Activated T-helper 1 cell treated with anti-CD3 and anti-CD28 coated beads, Interleukin-2, amount 50 U/mL, for 16 hours (primary cell): ENCODE measurements around the gene CTAGE1.

ENCODE experiments used
- DNase-seq, 2 donors: peaks; one replicate each; pipeline ENCODE4 v3.0.0-alpha.2; 2020; ENCODE audit warnings: low read depth in 1 of 2, low spot score in 1 of 2

Gene CTAGE1

GRCh38 chr18:22439447-22439846 lies 21.7 kb upstream of the CTAGE1 start:
- no peak for DNase-seq

DNA sequence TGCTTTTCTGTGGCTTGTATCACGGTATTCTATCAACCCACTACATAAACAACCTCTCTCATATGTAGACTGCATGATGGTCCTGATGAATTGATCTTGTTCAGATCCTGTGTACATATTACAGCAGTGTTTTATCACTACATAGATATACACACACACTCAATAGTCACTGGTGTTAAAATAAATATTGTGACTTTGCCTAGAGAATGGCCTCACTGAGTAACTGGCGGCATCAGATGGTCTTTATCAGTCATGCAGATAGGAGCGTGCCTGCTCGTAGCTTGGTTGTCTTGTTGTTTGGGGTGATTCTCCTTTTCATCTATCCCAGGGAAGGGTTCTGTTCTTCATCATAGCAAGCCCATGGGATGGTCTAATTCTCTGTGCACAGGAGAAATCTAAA lies 18.4 kb upstream of the CTAGE1 start:
- DNase-seq: no peak

DNA sequence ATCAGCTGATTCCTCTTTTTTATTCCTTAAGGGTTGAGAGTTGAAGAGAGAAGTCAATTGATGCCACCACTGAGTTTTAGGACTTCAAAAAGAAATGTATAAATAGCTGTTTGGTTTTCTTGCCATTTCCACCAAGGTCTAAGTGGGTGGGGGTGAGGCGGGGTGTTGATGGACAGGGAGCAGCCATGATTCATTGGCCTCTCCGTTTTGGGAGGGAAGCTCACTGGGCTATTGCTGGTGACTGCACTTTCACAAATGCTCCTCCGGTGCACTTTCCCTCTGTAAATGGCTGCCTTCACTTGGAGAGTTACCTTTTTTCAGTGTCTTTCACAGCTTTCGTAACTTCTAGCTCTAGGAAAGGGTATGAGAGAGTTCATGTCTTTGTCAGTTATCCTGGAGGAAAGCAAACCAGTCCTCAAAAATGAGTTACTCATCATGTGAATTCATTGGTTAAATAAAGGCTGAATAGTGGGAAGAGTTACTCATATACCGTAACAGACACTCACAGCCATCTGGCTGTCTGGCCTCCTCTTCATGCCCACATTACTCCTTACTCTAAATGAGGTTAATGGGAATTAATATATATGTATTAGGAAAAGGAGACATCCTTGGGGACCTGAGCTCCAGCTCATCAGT lies 17.4 kb upstream of the CTAGE1 start:
- DNase-seq: no peak

DNA sequence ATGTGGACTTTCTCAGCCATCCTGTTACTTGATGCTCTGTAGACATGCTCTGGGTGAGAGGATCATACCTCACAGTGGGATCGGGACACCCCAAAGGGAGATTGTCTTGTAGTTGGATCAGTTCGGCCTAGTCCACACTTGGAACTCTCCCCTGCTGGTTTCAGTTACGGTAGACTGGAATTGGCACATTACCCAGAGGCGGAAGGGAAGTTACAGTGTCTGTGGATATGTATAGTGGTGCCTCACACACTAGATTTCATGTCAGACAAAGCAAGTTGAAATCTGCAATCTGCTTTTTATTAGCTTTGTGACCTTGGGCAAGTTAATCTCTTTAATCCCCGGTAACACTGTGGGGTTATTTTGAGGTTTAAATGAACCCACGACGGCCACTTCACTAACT lies 16.2 kb upstream of the CTAGE1 start:
- DNase-seq: no peak

- DNase-seq: no peak
Observed at GRCh38 chr18:22432657-22433137, 15.0 kb upstream of the CTAGE1 start.

- DNase-seq: no peak
Observed at GRCh38 chr18:22429564-22429963, 11.8 kb upstream of the CTAGE1 start.

DNA sequence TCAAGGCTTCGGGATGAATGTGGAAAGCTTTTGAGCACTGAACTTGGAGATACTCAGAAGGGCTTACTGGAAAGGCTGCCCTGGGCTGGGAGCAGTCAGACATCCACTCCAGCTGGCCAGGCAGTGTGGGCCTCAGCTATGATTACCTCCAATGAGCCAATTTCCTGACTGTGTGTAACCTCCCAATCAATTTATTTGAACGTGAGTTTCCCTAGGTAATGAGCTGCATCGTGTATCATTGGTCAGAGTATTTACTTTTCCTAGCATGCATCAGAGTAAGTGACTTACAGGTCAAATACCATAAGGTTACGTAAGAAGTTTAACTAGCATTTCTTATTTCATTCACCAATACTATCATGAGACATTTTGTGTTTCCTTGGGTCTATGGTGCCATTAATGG lies 11.0 kb upstream of the CTAGE1 start:
- DNase-seq: no peak

GRCh38 chr18:22427822-22428549 lies 10.3 kb upstream of the CTAGE1 start:
- DNase-seq: no peak

- no peak for DNase-seq
Observed at GRCh38 chr18:22424565-22424963, 6.8 kb upstream of the CTAGE1 start.

GRCh38 chr18:22423878-22424564 lies 6.3 kb upstream of the CTAGE1 start:
- no peak for DNase-seq

DNA sequence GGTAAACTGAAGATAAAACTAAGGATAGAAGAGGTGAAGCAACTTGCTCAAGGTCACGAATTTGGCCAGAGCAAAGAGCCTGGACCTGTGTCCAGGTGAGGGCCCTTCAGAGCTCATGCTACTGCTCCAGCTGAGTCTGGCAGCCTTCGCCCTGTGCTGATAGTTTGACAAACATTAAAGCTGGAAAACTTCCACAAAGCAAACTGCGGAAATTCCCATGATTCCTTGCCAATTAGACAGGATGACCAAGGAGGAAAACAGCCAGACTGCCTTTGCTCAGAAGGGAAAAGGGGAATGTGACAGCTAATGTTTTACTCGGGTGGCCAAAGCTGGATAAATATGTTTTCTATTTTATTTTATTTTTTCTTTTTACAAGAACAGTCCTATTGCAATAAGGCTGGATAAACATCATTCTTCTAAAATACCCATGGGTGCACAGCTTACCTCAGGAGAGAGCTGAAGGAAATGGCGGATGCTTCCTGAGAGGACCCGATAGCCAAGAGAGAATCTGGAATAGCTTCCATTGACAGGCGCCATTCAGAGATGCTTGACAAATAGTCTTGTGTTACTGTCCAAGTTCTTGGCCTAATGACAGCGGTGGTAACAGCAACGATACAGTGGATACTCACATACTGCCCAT lies 5.3 kb upstream of the CTAGE1 start:
- no peak for DNase-seq

DNA sequence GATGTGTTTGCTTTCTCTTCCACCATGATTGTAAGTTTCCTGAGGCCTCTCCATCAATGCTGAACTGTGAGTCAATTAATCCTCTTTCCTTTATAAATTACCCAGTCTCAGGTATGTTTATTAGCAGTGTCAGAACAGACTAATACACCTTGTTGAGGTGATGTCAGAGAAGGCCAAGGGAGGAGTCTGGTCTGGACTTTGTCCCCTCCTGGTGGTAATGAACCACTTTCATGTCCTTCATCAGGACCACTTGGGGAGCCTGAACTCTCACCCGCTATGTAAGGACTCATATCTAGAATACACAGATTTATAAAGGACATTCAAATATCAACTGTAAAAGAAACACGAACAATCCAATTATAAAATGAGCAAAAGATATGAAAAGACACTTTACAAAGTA lies 2.9 kb upstream of the CTAGE1 start:
- DNase-seq: no peak

DNA sequence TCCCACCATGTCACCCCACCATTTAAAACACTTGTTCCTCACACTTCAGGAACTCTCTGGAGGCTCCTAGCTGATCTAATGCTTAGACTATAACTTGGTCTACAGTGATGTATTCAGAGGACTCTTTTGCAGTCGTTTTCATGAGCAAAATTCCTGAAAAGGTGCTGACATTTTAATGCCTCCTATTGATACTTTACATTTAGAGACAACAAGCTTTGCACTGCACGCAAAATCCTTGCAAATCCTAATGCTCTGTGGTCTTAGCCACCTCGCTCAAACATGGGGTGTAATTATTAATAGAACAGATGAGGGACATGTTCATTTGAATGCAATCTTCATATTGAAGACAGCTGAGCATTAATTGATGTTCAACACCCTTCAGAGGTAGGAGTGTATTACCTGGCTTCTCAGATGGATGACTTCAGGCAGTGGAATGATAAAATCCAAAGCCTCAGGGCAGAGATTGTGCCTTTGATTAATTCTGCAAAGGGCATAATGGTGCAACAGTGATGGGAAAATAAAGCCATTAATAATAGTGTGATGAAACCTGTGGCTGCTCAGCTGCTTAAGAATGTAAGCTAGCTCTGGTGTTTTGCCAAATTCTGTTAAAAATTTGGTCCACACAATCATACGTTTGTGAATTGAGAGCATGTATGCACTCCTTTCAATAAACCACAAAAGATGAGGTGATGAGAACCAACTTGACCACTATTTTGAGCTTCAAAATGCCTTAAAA lies 5.4 kb downstream of the CTAGE1 start:
- no peak for DNase-seq

- DNase-seq: no peak
Observed at GRCh38 chr18:22411446-22411845, 6.3 kb downstream of the CTAGE1 start.

GRCh38 chr18:22410126-22410525 lies 7.6 kb downstream of the CTAGE1 start:
- no peak for DNase-seq

DNA sequence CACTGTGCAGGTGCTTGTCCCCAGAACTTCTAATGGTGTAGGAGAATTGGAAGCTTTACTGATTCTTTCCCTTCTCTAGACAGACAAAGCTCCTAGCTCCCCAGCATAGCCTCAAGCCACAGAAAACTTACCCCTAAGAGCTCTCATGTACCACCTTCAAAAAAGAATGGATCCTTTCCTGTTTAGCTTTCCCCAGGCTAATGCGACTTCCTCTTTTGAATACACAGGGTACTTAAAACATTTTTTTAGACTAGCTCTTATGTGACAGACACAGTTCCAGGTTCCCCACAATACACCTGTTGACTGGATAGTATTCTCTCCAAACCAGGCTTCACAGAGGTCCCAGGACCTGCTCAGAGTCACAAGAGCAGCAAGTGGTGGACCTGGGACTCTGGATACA lies 8.3 kb downstream of the CTAGE1 start:
- no peak for DNase-seq

GRCh38 chr18:22408059-22408458 lies 9.7 kb downstream of the CTAGE1 start:
- DNase-seq: no peak

- no peak for DNase-seq
Observed at GRCh38 chr18:22405142-22405541, 12.6 kb downstream of the CTAGE1 start.

- DNase-seq: no peak
Observed at GRCh38 chr18:22403950-22404349, 13.8 kb downstream of the CTAGE1 start.

DNA sequence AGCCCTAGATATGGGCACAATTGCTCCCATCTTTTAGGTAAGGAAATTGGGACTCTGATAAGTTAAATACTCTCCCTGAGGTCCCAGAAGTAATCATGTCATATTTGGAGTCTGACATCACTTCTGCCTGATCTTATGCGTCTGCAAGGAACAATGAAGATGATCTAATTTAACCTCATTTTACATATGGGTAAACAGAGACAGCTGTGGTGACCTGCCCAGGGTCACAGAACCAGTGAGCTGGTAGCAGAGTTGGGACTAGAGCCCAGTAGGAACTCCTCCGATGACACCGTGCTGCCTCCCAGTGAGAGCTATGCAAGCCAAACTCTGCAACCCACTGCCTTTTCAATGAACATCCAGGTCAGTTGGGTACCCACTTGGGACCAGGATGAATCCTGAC lies 17.8 kb downstream of the CTAGE1 start:
- no peak for DNase-seq

- DNase-seq: no peak
Observed at GRCh38 chr18:22398464-22398863, 19.3 kb downstream of the CTAGE1 start.
